K562 (cell line): Measurements from ENCODE around the gene MAPKAPK3. TPM values are rescaled to one million over a fixed set of nuclear protein-coding genes. Genes with fewer than 3 reads are reported as not detected.
A peak's percentile ranks its signal among the peaks of the same experiment; 100 is the strongest.

ENCODE experiments used
- CC2D1A ChIP-seq: fragments of 450-650 bp; IDR thresholded peaks from 2 replicates; pipeline ENCODE4 v1.6.1; 2017; ENCODE audit warnings: mild to moderate bottlenecking
- DDX20 ChIP-seq: fragments of 450-650 bp; IDR thresholded peaks from 2 replicates; pipeline ENCODE4 v1.6.1; 2016; ENCODE audit warnings: missing genetic modification characterization, low read depth, mild to moderate bottlenecking, missing compliant biosample characterization, moderate library complexity
- FOXJ3 ChIP-seq: sonication (generic); formaldehyde crosslinking; IDR thresholded peaks from 2 replicates; pipeline ENCODE4 v1.4.0; 2020; ENCODE audit warnings: mild to moderate bottlenecking, missing genetic modification reagents
- FOXK2 ChIP-seq, 2 experiments: fragments of 450-650 bp; IDR thresholded peaks in 1 of 2; conservative IDR thresholded peaks in 1 of 2; 2 replicates each; pipeline ENCODE4 v1.6.1; 2016; ENCODE audit warnings: low read depth in 2 of 2, mild to moderate bottlenecking in 1 of 2
- NBN ChIP-seq: fragments of 450-650 bp; IDR thresholded peaks from 2 replicates; pipeline ENCODE4 v1.6.1; 2016; ENCODE audit warnings: low read depth, mild to moderate bottlenecking
- NUFIP1 ChIP-seq: fragments of 450-650 bp; IDR thresholded peaks from 2 replicates; pipeline ENCODE4 v1.6.1; 2018; ENCODE audit not compliant: partially characterized antibody
- SMARCB1 ChIP-seq: IDR thresholded peaks from 2 replicates; pipeline ENCODE4 v1.6.1; 2011; ENCODE audit warnings: improper control_type of control experiment, low read depth; ENCODE audit not compliant: insufficient read length
- TAF7 ChIP-seq: fragments of 450-650 bp; IDR thresholded peaks from 2 replicates; pipeline ENCODE4 v1.6.1; 2016; ENCODE audit warnings: missing genetic modification characterization, missing compliant biosample characterization
- THRAP3 ChIP-seq: fragments of 450-650 bp; IDR thresholded peaks from 2 replicates; pipeline ENCODE4 v1.6.1; 2016; ENCODE audit warnings: mild to moderate bottlenecking, inconsistent platforms, borderline replicate concordance
- ZKSCAN1 ChIP-seq: fragments of 150-350 bp; IDR thresholded peaks from 2 replicates; pipeline ENCODE4 v1.6.1; 2016; ENCODE audit warnings: low read depth, low read length
- ZNF140 ChIP-seq: fragments of 250-450 bp; sonication (Bioruptor Pico); IDR thresholded peaks from 2 replicates; pipeline ENCODE4 v1.8.0; 2021; ENCODE audit warnings: moderate library complexity, mild to moderate bottlenecking, inconsistent platforms
- ZNF3 ChIP-seq: fragments of 250-450 bp; sonication (Bioruptor Pico); IDR thresholded peaks from 2 replicates; pipeline ENCODE4 v1.5.0; 2021; ENCODE audit warnings: mild to moderate bottlenecking, moderate library complexity
- polyA plus RNA-seq, 8 experiments: library from polyadenylated mRNA; depleted of rRNA in 4 of 8; stranded (reverse) in 5 of 8; unstranded in 3 of 8; fragments of >200 nt; fragmentation: Nextera tagmentation in 2 of 8; fragmentation: Illumina TruSeq in 1 of 8; extraction: Ambion mirVana in 2 of 8; extraction: Trizol in 1 of 8; gene quantifications; 2 replicates each; pipeline versions ENCODE4 v1.2.1 to v1.2.3, GENCODE V29; 2011 to 2014; ENCODE audit warnings: inconsistent platforms in 1 of 8, missing spikeins in 1 of 8
- total RNA-seq, 7 experiments: library from RNA; depleted of rRNA in 6 of 7; stranded (reverse); fragments of >200 nt in 6 of 7; fragmentation: Illumina TruSeq in 2 of 7; extraction: Trizol in 2 of 7; gene quantifications; 2 replicates each; pipeline versions ENCODE4 v1.2.1 to v1.2.3, GENCODE V29; 2011 to 2021; ENCODE audit warnings: low replicate concordance in 1 of 7
- TF ChIP-seq, protein P1 (sequence below): fragments of 250-450 bp; sonication (Bioruptor Pico); IDR thresholded peaks from 2 replicates; pipeline ENCODE4 v1.4.0; 2020
- TF ChIP-seq, protein P2 (sequence below): fragments of 450-650 bp; formaldehyde crosslinking; IDR thresholded peaks from 2 replicates; pipeline ENCODE4 v1.4.0; 2022; ENCODE audit warnings: mild to moderate bottlenecking, moderate library complexity
- TF ChIP-seq, protein P3 (sequence below): fragments of 450-650 bp; IDR thresholded peaks from 2 replicates; pipeline ENCODE4 v1.6.1; 2018; ENCODE audit not compliant: partially characterized antibody
- TF ChIP-seq, protein P4 (sequence below): fragments of 250-450 bp; sonication (Bioruptor Pico); IDR thresholded peaks from 2 replicates; pipeline ENCODE4 v1.8.0; 2022; ENCODE audit warnings: moderate library complexity, mild to moderate bottlenecking, inconsistent platforms

The MAPKAPK3 gene
- total and polyA plus RNA-seq, 9 of the 15 experiments (the other 6 are each of a cell fraction or from before 2014, with no cell fraction given), result 8.0 to 56.4 (median 41.2) TPM

DNA sequence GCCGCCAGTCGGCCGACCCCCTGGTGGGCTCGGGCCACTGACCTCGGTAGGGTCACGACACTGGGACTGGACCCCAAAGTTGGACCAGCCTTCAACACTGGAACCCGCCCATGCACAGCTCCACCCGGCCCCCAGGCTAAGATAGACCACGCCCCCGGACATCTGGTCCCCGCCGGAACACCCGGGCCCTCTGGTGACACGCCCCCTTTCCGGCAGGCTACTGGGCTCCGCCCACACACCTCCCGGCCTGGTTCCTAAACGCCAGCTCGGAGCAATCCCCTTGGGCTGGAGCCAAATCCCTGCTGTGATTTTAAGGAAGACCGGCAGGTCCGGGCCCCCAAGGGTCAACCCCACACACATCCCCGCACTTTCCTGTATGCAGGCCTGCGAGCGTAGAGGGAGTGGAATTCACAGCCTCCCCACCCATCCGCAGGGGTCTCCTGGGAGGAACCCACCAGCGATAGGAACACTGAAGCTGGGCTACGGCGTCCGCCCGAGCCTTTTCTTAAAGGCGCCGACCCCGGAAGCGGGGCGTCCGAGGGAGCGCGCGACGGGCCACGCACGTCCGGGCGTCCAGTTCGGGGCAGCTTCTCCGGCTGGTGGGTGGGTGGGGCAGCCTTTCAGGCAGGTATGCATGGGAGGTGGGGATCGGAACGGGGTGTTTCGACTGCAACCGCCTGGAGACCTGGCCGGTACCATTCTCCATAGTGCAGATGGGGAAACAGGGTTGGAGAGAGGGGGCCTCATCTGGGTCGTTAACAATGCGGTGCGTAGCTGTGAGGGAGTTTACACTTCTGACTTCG lies 47.8 kb upstream of the MAPKAPK3 start, which contains the start of gene HEMK1 (continued):
- TF ChIP-seq ZNF140 (CRISPR knock-in tag) (no peak), FOXJ3 (CRISPR knock-in tag) (no peak), FOXK2 (conservative IDR thresholded peaks at IDR 0.05 in 1 of 2, IDR thresholded peaks at IDR 0.05 in 1 of 2; ENCODE audit: low read depth in 2 of 2) (0 out of 4 replicates have a peak, but pooled peaks of 1 of the 2 experiments have one; percentile 43), DDX20 (tag) (no peak), THRAP3 (no peak), ZKSCAN1 (0 out of 2 replicates have a peak, but pooled peaks have one; percentile 14), NUFIP1 (no peak), SMARCB1 (no peak), TAF7 (tag) (0 out of 2 replicates have a peak, but pooled peaks have one; percentile 36), NBN (peak; percentile 64), ZNF3 (CRISPR knock-in tag) (no peak), CC2D1A (no peak)
- TF ChIP-seq, protein P1, sequence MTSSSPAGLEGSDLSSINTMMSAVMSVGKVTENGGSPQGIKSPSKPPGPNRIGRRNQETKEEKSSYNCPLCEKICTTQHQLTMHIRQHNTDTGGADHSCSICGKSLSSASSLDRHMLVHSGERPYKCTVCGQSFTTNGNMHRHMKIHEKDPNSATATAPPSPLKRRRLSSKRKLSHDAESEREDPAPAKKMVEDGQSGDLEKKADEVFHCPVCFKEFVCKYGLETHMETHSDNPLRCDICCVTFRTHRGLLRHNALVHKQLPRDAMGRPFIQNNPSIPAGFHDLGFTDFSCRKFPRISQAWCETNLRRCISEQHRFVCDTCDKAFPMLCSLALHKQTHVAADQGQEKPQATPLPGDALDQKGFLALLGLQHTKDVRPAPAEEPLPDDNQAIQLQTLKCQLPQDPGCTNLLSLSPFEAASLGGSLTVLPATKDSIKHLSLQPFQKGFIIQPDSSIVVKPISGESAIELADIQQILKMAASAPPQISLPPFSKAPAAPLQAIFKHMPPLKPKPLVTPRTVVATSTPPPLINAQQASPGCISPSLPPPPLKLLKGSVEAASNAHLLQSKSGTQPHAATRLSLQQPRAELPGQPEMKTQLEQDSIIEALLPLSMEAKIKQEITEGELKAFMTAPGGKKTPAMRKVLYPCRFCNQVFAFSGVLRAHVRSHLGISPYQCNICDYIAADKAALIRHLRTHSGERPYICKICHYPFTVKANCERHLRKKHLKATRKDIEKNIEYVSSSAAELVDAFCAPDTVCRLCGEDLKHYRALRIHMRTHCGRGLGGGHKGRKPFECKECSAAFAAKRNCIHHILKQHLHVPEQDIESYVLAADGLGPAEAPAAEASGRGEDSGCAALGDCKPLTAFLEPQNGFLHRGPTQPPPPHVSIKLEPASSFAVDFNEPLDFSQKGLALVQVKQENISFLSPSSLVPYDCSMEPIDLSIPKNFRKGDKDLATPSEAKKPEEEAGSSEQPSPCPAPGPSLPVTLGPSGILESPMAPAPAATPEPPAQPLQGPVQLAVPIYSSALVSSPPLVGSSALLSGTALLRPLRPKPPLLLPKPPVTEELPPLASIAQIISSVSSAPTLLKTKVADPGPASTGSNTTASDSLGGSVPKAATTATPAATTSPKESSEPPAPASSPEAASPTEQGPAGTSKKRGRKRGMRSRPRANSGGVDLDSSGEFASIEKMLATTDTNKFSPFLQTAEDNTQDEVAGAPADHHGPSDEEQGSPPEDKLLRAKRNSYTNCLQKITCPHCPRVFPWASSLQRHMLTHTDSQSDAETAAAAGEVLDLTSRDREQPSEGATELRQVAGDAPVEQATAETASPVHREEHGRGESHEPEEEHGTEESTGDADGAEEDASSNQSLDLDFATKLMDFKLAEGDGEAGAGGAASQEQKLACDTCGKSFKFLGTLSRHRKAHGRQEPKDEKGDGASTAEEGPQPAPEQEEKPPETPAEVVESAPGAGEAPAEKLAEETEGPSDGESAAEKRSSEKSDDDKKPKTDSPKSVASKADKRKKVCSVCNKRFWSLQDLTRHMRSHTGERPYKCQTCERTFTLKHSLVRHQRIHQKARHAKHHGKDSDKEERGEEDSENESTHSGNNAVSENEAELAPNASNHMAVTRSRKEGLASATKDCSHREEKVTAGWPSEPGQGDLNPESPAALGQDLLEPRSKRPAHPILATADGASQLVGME (CRISPR knock-in tag), result no peak
- TF ChIP-seq, protein P2, sequence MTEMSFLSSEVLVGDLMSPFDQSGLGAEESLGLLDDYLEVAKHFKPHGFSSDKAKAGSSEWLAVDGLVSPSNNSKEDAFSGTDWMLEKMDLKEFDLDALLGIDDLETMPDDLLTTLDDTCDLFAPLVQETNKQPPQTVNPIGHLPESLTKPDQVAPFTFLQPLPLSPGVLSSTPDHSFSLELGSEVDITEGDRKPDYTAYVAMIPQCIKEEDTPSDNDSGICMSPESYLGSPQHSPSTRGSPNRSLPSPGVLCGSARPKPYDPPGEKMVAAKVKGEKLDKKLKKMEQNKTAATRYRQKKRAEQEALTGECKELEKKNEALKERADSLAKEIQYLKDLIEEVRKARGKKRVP (CRISPR knock-in tag), result no peak
- TF ChIP-seq, protein P3, sequence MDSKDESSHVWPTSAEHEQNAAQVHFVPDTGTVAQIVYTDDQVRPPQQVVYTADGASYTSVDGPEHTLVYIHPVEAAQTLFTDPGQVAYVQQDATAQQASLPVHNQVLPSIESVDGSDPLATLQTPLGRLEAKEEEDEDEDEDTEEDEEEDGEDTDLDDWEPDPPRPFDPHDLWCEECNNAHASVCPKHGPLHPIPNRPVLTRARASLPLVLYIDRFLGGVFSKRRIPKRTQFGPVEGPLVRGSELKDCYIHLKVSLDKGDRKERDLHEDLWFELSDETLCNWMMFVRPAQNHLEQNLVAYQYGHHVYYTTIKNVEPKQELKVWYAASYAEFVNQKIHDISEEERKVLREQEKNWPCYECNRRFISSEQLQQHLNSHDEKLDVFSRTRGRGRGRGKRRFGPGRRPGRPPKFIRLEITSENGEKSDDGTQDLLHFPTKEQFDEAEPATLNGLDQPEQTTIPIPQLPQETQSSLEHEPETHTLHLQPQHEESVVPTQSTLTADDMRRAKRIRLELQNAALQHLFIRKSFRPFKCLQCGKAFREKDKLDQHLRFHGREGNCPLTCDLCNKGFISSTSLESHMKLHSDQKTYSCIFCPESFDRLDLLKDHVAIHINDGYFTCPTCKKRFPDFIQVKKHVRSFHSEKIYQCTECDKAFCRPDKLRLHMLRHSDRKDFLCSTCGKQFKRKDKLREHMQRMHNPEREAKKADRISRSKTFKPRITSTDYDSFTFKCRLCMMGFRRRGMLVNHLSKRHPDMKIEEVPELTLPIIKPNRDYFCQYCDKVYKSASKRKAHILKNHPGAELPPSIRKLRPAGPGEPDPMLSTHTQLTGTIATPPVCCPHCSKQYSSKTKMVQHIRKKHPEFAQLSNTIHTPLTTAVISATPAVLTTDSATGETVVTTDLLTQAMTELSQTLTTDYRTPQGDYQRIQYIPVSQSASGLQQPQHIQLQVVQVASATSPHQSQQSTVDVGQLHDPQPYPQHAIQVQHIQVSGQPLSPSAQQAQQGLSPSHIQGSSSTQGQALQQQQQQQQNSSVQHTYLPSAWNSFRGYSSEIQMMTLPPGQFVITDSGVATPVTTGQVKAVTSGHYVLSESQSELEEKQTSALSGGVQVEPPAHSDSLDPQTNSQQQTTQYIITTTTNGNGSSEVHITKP, result peak; percentile 44
- TF ChIP-seq, protein P4, sequence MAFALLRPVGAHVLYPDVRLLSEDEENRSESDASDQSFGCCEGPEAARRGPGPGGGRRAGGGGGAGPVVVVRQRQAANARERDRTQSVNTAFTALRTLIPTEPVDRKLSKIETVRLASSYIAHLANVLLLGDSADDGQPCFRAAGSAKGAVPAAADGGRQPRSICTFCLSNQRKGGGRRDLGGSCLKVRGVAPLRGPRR (CRISPR knock-in tag), result no peak
